H1 (cell line): ENCODE data around the gene AGT. TPM values are rescaled to one million over a fixed set of nuclear protein-coding genes. Genes with fewer than 3 reads are reported as not detected.
A peak's percentile ranks its signal among the peaks of the same experiment; 100 is the strongest.

Experiments used
- CTCF ChIA-PET: fragments of 300-600 bp; sonication (Branson Sonifier 250); formaldehyde crosslinking; loops from one replicate; lab custom pipeline; 2021; ENCODE audit not compliant: partially characterized antibody; lab: Charles Lee
- POLR2A ChIA-PET: fragments of 300-600 bp; sonication (Branson Sonifier 250); formaldehyde crosslinking; loops from one replicate; lab custom pipeline; 2021; ENCODE audit warnings: inconsistent platforms; ENCODE audit not compliant: partially characterized antibody; lab: Charles Lee
- DNase-seq, 2 experiments: peaks; one replicate each; pipeline versions ENCODE4 v3.0.0 to v3.0.0-alpha.2; 2010 to 2022; ENCODE audit warnings: low spot score in 2 of 2, low read depth in 1 of 2, mixed read lengths in 1 of 2
- FAIRE-seq: peaks from 2 replicates; lab custom pipeline; 2011; peaks lifted over from hg19 to GRCh38; lab: Jason Lieb, UNC
- H2AFZ ChIP-seq: 2 replicates; pipeline ENCODE4 v1.8.1; 2012; ENCODE audit warnings: low read length, inconsistent platforms
- H2AK5ac ChIP-seq: 2 replicates; pipeline ENCODE4 v1.6.1; 2013; ENCODE audit warnings: low read depth, low read length
- H2BK120ac ChIP-seq: replicated peaks from 2 replicates; pipeline ENCODE3; 2013; ENCODE audit warnings: low read depth, low read length, inconsistent platforms
- H2BK12ac ChIP-seq: 2 replicates; pipeline ENCODE4 v1.6.1; 2013; ENCODE audit warnings: low read depth, low read length
- H2BK15ac ChIP-seq: 2 replicates; pipeline ENCODE4 v1.6.1; 2013; ENCODE audit warnings: low read length
- H2BK20ac ChIP-seq: 2 replicates; pipeline ENCODE4 v1.6.1; 2013; ENCODE audit warnings: low read length
- H2BK5ac ChIP-seq: 2 replicates; pipeline ENCODE4 v1.6.1; 2013; ENCODE audit warnings: low read depth, low read length
- H3K14ac ChIP-seq: 2 replicates; pipeline ENCODE4 v1.6.1; 2013; ENCODE audit warnings: inconsistent platforms; ENCODE audit not compliant: insufficient read length
- H3K18ac ChIP-seq: 2 replicates; pipeline ENCODE4 v1.6.1; 2013; ENCODE audit warnings: low read length; ENCODE audit errors: extremely low read depth
- H3K23ac ChIP-seq: 2 replicates; pipeline ENCODE4 v1.6.1; 2013; ENCODE audit warnings: inconsistent platforms; ENCODE audit not compliant: insufficient read length
- H3K23me2 ChIP-seq: 2 replicates; pipeline ENCODE4 v1.6.1; 2013; ENCODE audit warnings: low read depth, low read length
- H3K27ac ChIP-seq: 2 replicates; pipeline ENCODE4 v1.6.1; 2011; ENCODE audit warnings: low read depth, low read length, inconsistent platforms
- H3K27me3 ChIP-seq, 4 experiments: replicated peaks in 1 of 4; 1 replicate in 1 of 4; 2 replicates in 3 of 4; pipeline versions ENCODE4 v1.6.1 to v1.8.1; 2011 to 2013; ENCODE audit warnings: low read length in 3 of 4, mild to moderate bottlenecking in 3 of 4, inconsistent platforms in 2 of 4, mixed read lengths in 2 of 4, moderate library complexity in 1 of 4; ENCODE audit not compliant: control insufficient read depth in 3 of 4, insufficient read depth in 3 of 4; ENCODE audit errors: extremely low read depth in 1 of 4
- H3K36me3 ChIP-seq, 4 experiments: 2 replicates each; pipeline versions ENCODE4 v1.6.1 to v1.8.1; 2011 to 2013; ENCODE audit warnings: mild to moderate bottlenecking in 4 of 4, low read length in 3 of 4, moderate library complexity in 2 of 4, control low read depth in 1 of 4, inconsistent platforms in 1 of 4; ENCODE audit not compliant: insufficient read depth in 4 of 4, control insufficient read depth in 2 of 4
- H3K4ac ChIP-seq: replicated peaks from 2 replicates; pipeline ENCODE3; 2013; ENCODE audit warnings: low read length, low read depth, mixed read lengths, inconsistent platforms; ENCODE audit not compliant: insufficient read length
- H3K4me1 ChIP-seq, 4 experiments: replicated peaks in 1 of 4; 1 replicate in 1 of 4; 2 replicates in 3 of 4; pipeline versions ENCODE4 v1.6.1 to v1.8.1; 2011 to 2013; ENCODE audit warnings: low read length in 3 of 4, inconsistent platforms in 2 of 4, mixed read lengths in 1 of 4; ENCODE audit not compliant: insufficient read depth in 4 of 4, control insufficient read depth in 3 of 4
- H3K4me2 ChIP-seq, 2 experiments: 2 replicates each; pipeline versions ENCODE4 v1.6.1 to v1.8.1; 2011 to 2013; ENCODE audit warnings: low read depth in 2 of 2, low read length in 2 of 2, control low read depth in 1 of 2, inconsistent platforms in 1 of 2, mild to moderate bottlenecking in 1 of 2; ENCODE audit not compliant: insufficient read depth in 1 of 2
- H3K4me3 ChIP-seq, 4 experiments: fragments of 200-600, 300-600 bp in 1 of 4; sonication (generic), shearing (Covaris generic), sonication (Bioruptor Twin) in 1 of 4; 2 replicates each; pipeline versions ENCODE4 v1.5.1 to v1.8.1; 2011 to 2016; ENCODE audit warnings: low read length in 4 of 4, low read depth in 3 of 4, control low read depth in 2 of 4, inconsistent platforms in 2 of 4, mild to moderate bottlenecking in 2 of 4, mixed read lengths in 1 of 4, moderate library complexity in 1 of 4; ENCODE audit not compliant: insufficient read depth in 2 of 4; ENCODE audit errors: extremely low read depth in 1 of 4
- H3K56ac ChIP-seq: replicated peaks from 2 replicates; pipeline ENCODE3; 2013; ENCODE audit warnings: low read depth, mild to moderate bottlenecking, mixed read lengths, low read length, inconsistent platforms; ENCODE audit not compliant: insufficient read length
- H3K79me1 ChIP-seq: 2 replicates; pipeline ENCODE4 v1.6.1; 2013; ENCODE audit warnings: low read depth, low read length, control low read depth
- H3K79me2 ChIP-seq, 2 experiments: 2 replicates each; pipeline versions ENCODE4 v1.6.1 to v1.8.1; 2012 to 2013; ENCODE audit warnings: low read length in 2 of 2, mild to moderate bottlenecking in 2 of 2, inconsistent platforms in 1 of 2; ENCODE audit not compliant: insufficient read depth in 2 of 2, control insufficient read depth in 1 of 2
- H3K9ac ChIP-seq, 4 experiments: replicated peaks in 1 of 4; 1 replicate in 1 of 4; 2 replicates in 3 of 4; pipeline versions ENCODE4 v1.6.1 to v1.8.1; 2011 to 2013; ENCODE audit warnings: low read depth in 3 of 4, low read length in 3 of 4, control low read depth in 2 of 4, mild to moderate bottlenecking in 2 of 4, moderate library complexity in 2 of 4, inconsistent platforms in 1 of 4; ENCODE audit errors: extremely low read depth in 1 of 4
- H3K9me3 ChIP-seq, 2 experiments: 2 replicates each; pipeline versions ENCODE4 v1.6.1 to v1.8.1; 2012 to 2013; ENCODE audit warnings: mild to moderate bottlenecking in 2 of 2, moderate library complexity in 2 of 2, control low read depth in 1 of 2, inconsistent platforms in 1 of 2, low read depth in 1 of 2, low read length in 1 of 2, mixed read lengths in 1 of 2; ENCODE audit not compliant: insufficient read depth in 2 of 2
- H4K20me1 ChIP-seq, 2 experiments: replicated peaks in 1 of 2; 2 replicates each; pipeline versions ENCODE3 to v1.8.1; 2011 to 2013; ENCODE audit warnings: inconsistent platforms in 2 of 2, low read length in 2 of 2, mild to moderate bottlenecking in 1 of 2; ENCODE audit not compliant: insufficient read depth in 2 of 2, control insufficient read depth in 1 of 2
- H4K5ac ChIP-seq: 2 replicates; pipeline ENCODE4 v1.6.1; 2013; ENCODE audit warnings: low read length, low read depth, mixed read lengths, inconsistent platforms; ENCODE audit not compliant: insufficient read length
- H4K8ac ChIP-seq: 2 replicates; pipeline ENCODE4 v1.8.0; 2013; ENCODE audit warnings: mild to moderate bottlenecking, moderate library complexity, low read length, inconsistent platforms; ENCODE audit not compliant: insufficient read depth; ENCODE audit errors: extremely low read depth
- H4K91ac ChIP-seq: replicated peaks from 2 replicates; pipeline ENCODE3; 2013; ENCODE audit warnings: low read length, mixed read lengths, inconsistent platforms; ENCODE audit not compliant: insufficient read length
- ATF3 ChIP-seq: IDR thresholded peaks from 2 replicates; pipeline ENCODE4 v1.6.1; 2011; ENCODE audit warnings: low read depth, mild to moderate bottlenecking, low read length; ENCODE audit not compliant: insufficient read depth
- HDAC6 ChIP-seq: IDR thresholded peaks from one replicate; pipeline ENCODE4 v1.7.1; 2012; ENCODE audit warnings: low read depth, mild to moderate bottlenecking, inconsistent platforms, low read length, moderate library complexity
- KDM5A ChIP-seq: fragments of 200-600 bp; IDR thresholded peaks from 2 replicates; pipeline ENCODE4 v1.7.1; 2012; ENCODE audit warnings: mild to moderate bottlenecking, low read length, inconsistent platforms, mixed read lengths
- MAFK ChIP-seq: IDR thresholded peaks from 2 replicates; pipeline ENCODE4 v1.6.1; 2012; ENCODE audit warnings: low read depth, mild to moderate bottlenecking, improper control_type of control experiment, low read length
- NANOG ChIP-seq: IDR thresholded peaks from 2 replicates; pipeline ENCODE4 v1.6.1; 2011; ENCODE audit warnings: low read length, low read depth, mild to moderate bottlenecking, inconsistent platforms; ENCODE audit not compliant: insufficient read depth, poor library complexity, severe bottlenecking
- NRF1 ChIP-seq: IDR thresholded peaks from 2 replicates; pipeline ENCODE4 v1.6.1; 2011; ENCODE audit warnings: mild to moderate bottlenecking, low read depth, low read length, improper control_type of control experiment
- SP2 ChIP-seq: IDR thresholded peaks from 2 replicates; pipeline ENCODE4 v1.6.1; 2012; ENCODE audit warnings: mild to moderate bottlenecking, low read length, inconsistent platforms
- SP4 ChIP-seq: IDR thresholded peaks from 2 replicates; pipeline ENCODE4 v1.6.1; 2012; ENCODE audit warnings: low read length, inconsistent platforms
- SUZ12 ChIP-seq: fragments of 200-600 bp; sonication (generic); IDR thresholded peaks from 2 replicates; pipeline ENCODE4 v1.6.1; 2012; ENCODE audit warnings: mild to moderate bottlenecking, inconsistent platforms, low read length, moderate library complexity, mixed read lengths
- USF2 ChIP-seq: IDR thresholded peaks from 2 replicates; pipeline ENCODE4 v1.6.1; 2011; ENCODE audit warnings: low read length, improper control_type of control experiment
- WGBS, 2 experiments: shearing (Covaris generic) in 1 of 2; methylation state at CpG; one replicate each; pipeline versions ENCODE4 v1.1.6 to v1.1.7; 2013 to 2015; ENCODE audit warnings: low lambda C conversion rate in 2 of 2, mixed read lengths in 2 of 2, inconsistent platforms in 1 of 2, low coverage in 1 of 2, missing lambda C conversion rate in 1 of 2; ENCODE audit not compliant: insufficient replicate concordance in 2 of 2, insufficient coverage in 1 of 2, insufficient read length in 1 of 2; ENCODE audit errors: extremely low coverage in 1 of 2, missing lambda C conversion rate in 1 of 2; 5-methylcytosine and 5-hydroxymethylcytosine counted together
- polyA plus RNA-seq, 7 experiments: library from polyadenylated mRNA; depleted of rRNA in 3 of 7; stranded (reverse) in 5 of 7; unstranded in 2 of 7; fragments of >200 nt in 5 of 7; fragments of 200-250 nt in 2 of 7; gene quantifications; 1 replicate in 5 of 7; 2 replicates in 1 of 7; 4 replicates in 1 of 7; pipeline versions ENCODE4 v1.2.1 to v1.2.3, GENCODE V29; 2011 to 2013; ENCODE audit warnings: missing spikeins in 2 of 7, mixed read lengths in 2 of 7
- total RNA-seq: library from RNA; stranded (reverse); fragmentation: NEBNext Ultra II Directional; extraction: Animal tissue kit (Norgen Biotek cat#: 25700); gene quantifications from 2 replicates; pipeline ENCODE4 v1.2.1, GENCODE V29; 2021

AGT gene
- total and polyA plus RNA-seq, 2 of the 8 experiments (the other 6 are each of a cell fraction or from before 2014, with no cell fraction given) = 0.20 TPM; not detected in 1

DNA sequence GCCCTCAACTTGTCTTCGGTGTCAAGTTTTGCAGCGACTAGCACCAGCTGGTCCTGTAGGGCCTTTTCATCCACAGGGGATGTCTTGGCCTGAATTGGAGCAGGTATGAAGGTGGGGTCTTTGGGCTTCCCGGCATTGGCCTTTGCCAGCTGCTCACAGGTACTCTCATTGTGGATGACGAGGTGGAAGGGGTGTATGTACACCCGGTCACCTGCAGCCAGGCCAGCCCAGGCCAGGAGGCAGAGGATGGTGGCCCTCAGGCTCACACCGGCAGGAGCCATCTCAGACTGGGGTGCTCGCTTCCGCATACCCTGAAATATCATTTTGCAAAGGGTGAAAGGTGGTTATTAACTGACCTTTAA, 3.4 kb downstream of the AGT start:
- 94% methylated on average over 8 of the region's 8 CpGs; no CpG with 5 or more reads in 1 of the 2 experiments for WGBS, 2 experiments
- H3K79me1 ChIP-seq = no peaks in the 10 kb centered on the region
- H3K9ac ChIP-seq = no peak overlapping the region
- DNase-seq (no peak), FAIRE-seq (no peak)
- no peaks in the 10 kb centered on the region for H4K20me1 ChIP-seq
- no peaks in the 10 kb centered on the region for H3K23me2 ChIP-seq
- H4K91ac ChIP-seq = no peak overlapping the region
- H3K36me3 ChIP-seq = no peaks in the 10 kb centered on the region
- CTCF ChIA-PET = interaction anchor here (1.0 to 5.7 kb wide), 3 partner anchors 13 to 88 kb away, joined by 3 to 26 read pairs (median 10); no protein-coding TSS in a partner anchor
- no peak overlapping the region for H2BK20ac ChIP-seq
- H3K56ac ChIP-seq = no peak overlapping the region
- no peaks in the 10 kb centered on the region for H3K9me3 ChIP-seq
- no peak overlapping the region for H3K23ac ChIP-seq
- no peak overlapping the region for H3K14ac ChIP-seq
- H3K18ac ChIP-seq = no peak overlapping the region
- H2BK120ac ChIP-seq = no peak overlapping the region
- no peak overlapping the region for H2AK5ac ChIP-seq
- no peak overlapping the region for H3K4me2 ChIP-seq
- H3K79me2 ChIP-seq = no peaks in the 10 kb centered on the region
- no peak overlapping the region for H3K4me3 ChIP-seq
- no peak overlapping the region for H2BK5ac ChIP-seq
- TF ChIP-seq KDM5A (no peak), SP2 (no peak), MAFK (no peak), HDAC6 (no peak), USF2 (no peak), ATF3 (no peak), SUZ12 (no peak), NANOG (no peak), NRF1 (no peak), SP4 (no peak)
- no peak overlapping the region for H2BK12ac ChIP-seq
- H3K27ac ChIP-seq = no peak overlapping the region
- H2AFZ ChIP-seq = no peak overlapping the region
- H2BK15ac ChIP-seq = no peak overlapping the region
- H3K4ac ChIP-seq = no peak overlapping the region
- no peak overlapping the region for H4K5ac ChIP-seq
- POLR2A ChIA-PET = no interaction called here
- H3K27me3 ChIP-seq = no peaks in the 10 kb centered on the region; a peak in 1 of 7 replicates
- peak overlapping the region; percentile 15; the same call in 1 of the 2 replicates for H4K8ac ChIP-seq
- peaks cover 0 to 10% (median 4%) of the 10 kb centered on the region in 4 experiments; a peak in 4 of 7 replicates for H3K4me1 ChIP-seq
